ENCODE data around the gene DUSP14.
"Not testable (repeated sequence)": the region's sequence is repeated elsewhere in the genome, so short reads cannot be mapped to it uniquely, and the experiment has no call there.

The DUSP14 gene

DNA sequence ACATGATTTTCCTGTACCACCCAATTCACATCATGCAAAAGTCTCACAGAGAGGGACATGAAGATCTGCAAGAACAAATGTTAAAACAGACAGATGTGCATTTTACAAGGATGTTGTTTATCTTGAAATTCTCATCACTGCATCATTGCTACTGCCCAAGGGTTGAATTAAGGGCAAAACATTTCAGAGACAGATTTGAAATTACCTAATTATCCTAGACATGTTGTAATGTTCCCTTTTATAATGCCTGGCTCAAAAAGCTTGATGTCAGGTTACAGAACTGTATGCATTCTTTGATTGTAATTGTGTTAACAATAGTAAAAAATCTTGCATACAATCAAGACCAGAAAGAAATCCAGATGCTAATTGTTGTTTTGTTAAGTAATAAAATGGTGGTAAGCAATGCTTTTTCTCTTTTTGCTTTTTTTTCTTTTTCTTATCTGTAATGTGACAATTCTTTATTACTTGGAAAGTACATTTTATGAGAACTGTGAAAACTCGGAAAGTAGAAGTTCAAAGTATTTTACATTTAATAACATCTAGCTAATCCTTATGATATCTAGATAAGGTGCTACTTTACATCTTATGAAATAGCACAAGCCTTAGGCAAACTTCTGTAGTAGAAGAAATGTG lies 3.6 kb upstream of the DUSP14 start:
- DNase-seq (ENCODE audit: low read depth) = no peak

DNA sequence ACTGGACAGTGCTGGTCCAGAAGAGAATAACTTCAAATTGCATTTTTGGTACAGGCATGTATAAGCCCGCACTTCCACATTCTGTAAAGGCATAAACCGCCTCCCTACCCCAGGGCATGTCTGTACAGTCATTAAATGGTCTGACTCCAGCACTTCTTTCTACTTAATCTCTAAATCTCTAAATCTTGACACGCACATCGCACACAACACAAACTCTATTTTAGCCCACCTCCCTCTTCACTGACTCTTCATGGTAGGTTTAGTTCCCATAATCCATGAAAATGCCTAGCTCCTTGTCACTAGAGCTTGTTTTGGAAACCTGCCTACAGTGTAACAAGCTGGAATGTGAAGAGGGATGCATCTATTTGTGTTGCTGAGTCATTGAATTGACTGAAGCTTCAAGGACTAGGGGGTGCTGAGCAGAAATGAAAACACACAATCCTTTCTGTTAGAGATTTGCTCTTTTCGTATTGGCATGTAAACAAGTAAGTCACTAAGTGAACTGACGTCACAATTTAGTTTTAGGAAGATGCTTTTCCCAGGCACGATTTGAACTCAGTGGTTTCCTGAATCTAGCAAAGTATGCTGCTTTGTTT lies 1.6 kb upstream of the DUSP14 start:
- no peak for DNase-seq (ENCODE audit: low read depth)

DNA sequence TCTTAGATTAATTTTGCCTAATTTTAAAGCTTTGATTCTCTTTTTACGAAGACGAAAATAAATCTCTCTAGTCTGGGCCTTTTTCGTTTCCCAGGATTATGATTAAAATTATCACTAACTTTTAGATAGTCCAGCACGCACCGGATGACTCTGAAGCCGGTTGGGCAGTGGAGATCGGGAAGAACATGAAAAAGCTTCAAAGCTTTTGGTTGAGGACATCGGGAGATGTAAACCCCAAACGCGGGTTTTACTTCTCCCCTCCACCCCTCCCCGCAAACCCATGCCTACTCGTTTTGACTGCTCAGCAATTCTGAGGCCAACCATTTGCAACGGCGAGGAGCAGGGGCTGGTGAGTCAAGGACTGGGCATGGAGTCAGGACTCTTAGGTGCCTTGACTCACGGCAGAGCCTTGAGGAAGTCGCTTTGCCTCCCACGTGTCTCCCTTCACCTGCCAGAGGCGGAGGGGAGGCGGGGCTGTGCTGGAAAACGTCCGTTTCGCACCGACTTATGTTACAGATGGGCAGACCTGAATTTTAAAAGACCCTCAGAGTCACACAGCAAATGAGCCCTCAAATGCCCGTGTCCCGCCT lies 989 bp upstream of the DUSP14 start:
- peak; percentile 31 for DNase-seq (ENCODE audit: low read depth)

DNA sequence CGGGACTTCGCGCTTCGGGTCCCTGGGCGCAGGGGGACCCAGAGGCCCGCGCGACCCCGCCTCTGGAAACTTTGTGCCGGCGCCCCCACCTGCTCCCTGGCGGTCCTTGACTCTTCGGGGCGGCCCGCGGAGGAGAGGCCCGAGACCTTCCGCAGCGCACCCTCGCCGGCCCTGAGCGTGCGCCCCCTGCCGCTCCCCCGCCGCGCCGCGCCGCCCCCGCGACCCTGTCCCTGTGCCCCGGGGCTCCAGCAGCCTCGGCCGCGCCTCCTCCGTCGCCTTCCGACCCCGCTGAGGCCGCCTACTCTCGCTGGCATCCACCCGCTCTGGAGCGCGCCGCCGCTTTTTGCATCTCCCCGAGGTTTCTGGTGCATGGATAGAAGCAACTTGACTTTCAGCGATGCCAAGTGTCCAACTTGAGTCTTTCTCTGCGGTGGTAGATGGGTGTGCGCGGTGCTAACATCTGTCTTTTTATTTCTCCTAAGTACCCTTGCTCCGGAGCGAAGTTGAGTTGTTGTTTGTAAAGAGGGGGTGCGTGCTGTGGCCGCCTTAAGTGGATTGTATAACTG lies 414 bp downstream of the DUSP14 start:
- DNase-seq (ENCODE audit: low read depth) = peak; percentile 60

DNA sequence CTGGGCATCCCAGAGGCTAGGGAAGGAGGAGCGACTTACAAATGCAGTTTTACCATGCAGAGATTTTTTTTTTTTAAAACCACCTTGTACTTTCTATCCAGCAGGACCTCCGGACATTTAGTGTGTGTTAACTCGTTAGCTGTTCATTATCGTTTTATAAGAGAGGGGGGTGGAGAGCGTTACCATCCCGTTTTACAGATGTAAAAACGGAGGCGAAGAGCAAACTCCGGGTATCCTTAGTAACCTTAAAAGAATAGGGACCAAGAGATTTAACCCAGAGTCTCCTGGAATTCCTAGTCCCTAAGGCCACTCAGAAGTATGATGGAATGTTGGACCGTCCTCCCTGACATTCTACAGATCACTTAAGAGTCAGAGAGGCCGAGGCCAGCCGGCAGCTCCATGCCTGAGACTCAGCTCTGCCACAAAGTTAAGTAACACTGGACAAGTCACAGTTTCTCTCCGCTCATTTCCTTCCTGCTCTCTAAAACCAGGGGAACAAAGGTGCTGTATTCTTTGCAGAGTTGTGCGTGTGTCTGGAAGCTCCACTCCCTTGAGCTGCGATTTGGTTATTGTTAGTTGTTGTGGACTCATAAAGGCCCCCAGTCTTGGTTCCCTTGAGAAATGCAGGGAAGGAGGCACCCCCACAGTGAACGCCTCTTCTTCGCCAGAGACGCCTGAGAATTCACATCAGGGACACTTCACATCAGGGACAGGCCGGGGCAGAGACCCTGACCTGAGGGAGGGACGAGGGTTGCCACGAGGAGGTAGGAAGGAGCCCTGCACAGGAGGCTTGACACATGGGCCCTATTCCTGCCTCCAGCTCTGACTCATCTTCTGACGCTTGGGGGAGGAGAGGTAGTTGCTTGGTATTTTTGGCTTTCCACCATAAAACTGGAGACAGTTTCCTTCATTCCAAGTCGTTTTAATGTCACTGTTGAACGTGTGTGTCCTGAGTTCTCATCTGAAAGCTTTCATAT lies 1.2 kb downstream of the DUSP14 start:
- DNase-seq (ENCODE audit: low read depth) = no peak

DNA sequence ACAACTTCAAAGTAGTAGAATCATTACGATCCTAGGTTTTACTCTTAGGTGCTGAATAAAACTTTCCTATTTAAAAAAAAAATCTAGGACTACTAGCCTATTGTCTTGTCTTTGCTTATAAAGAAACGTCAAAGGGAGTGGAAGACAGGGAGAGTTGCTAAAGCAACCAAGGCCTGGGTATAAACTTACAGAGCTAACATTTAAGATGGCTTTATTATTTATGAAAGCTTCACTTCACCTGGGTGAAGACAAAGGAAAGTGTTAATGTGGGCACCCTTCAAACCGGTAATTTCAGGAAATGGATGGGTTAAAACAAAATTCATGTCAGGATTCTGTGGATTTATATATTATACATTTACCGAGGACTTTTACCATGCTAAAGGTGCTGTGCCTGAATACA lies 2.5 kb downstream of the DUSP14 start:
- no peak for DNase-seq (ENCODE audit: low read depth)

DNA sequence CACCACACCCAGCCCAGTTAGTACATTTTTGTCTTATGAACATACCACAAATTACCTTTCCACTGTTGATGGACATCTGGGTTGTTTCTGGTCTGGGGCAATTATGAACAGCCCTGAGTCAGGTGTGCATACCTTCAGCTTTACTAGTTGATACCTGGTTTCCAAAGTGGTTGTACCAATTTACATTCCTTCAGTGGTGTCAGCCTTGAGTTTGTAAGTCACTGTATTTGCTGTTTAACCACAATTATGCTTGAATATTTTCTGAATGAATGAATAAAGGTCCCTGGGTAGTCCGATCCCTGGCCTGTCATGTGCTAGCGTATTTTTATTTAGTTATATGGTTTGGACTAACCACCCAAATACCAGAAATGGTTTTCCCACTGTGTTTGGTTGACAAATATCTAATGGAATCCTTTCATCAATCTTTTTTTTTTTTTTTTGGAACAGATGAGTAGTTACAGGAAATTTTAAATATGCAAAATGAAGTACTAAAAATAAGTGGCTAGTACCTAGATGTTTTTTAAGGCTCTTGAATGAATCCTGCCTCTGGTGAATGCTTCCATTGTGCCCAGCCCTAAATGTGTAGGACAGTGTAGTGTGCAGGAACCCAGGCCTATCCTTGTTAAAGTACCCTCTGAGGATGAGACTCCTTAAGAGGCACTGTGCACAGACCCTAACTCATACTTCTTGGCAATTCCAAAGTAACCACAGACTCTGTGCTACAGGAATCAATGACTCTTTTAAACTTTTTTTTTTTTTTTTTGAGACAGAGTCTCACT lies 3.7 kb downstream of the DUSP14 start:
- no peak for DNase-seq (ENCODE audit: low read depth)

DNA sequence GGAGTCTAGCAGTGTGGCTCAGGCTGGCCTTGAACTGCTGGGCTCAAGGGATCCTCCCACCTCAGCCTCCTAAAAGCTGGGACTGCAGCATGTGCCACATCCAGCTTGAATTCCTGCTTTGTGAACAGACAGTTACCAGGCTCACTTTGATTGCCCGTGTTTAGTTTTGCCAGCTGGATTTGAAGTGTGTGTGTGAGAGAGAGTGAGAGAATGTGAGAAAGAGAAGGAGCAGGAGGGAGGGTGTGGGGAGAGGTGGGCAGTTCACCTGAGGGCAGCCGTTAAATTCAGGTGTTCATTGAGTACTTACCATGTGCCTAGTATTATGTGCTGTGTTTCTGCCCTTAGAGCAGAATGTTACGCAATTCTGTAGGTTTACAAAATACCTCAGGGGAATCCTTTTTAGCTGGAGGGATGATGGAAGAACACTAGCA lies 4.7 kb downstream of the DUSP14 start:
- DNase-seq (ENCODE audit: low read depth) = no peak

DNA sequence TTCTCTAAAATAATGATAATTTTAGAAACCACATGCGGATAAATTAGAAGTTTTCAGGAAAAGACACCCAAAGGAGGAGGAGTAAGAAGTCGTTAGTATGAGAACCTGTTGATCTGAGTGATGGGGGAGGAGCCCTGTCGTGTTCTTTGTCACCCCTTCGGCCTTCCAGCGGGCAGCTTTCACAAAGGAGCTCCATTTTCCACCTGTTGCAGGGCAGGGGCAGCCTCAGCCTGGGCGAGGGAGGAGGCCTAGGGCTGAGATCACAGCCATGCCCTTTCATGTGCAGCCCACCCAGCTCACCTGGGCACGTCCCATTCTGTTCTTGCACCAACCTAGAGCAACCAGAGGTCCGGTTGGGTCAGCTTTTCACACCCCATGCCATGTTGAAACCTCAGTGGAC lies 5.3 kb downstream of the DUSP14 start:
- DNase-seq (ENCODE audit: low read depth) = no peak

DNA sequence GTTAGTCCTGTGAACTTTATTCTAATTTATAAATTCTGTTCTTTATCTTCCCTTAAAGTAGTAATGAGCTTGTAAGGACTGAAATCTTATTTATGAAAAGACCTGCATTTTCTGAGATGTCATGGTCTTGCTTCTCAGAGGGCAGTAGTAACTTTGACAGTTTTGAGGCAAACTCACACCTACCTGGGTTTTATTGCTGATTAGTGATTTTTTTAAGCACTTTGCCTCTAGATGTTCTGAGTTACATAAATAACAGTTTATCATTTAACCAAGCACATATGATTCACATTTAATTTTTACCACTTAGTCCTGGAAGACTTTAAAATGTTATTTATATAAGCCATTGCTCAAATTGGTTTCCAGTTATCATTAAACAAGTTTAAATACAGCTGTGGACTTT lies 10.7 kb downstream of the DUSP14 start:
- DNase-seq (ENCODE audit: low read depth) = no peak

DNA sequence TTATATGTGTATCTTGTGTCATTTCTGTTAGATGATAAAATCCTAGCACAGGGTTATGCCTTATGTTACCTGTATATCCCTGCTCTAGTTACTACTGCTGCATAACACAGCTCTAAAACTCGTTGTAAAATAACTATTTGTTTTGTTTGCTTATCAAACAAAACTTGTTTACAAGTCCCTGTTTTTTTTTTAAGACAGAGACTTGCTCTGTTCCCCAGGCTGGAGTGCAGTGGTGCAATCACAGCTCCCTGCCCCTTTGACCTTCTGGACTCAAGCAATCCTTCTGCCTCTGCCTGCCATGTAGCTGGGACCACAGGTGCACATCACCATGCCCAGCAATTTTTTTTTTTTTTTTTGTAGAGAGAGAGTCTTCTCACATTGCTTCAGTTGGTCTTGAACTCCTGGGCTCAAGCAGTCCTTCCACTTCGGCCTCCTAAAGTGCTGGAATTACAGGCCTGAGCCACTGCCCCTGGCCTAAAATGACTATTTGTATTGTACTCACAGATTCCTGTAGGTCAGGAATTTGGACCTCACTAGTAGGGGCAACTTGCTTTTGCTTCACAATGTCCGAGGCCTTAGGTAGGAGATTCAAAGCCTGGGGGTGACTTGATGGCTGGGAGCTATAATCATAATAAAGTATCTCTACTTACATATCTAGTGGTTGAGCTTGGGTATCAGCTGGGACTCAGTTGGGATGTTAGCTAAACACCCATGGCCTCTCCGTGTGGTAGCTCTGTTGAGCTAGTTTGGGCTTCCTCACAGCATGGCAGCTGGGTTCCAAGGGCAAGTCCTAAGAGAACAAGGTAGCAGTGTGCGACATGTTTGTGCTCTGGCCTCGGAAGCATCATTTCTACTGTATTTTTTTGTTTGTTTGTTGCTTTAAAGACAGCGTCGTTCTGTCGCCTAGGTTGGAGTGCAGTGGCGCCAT lies 12.6 kb downstream of the DUSP14 start:
- DNase-seq (ENCODE audit: low read depth) = no peak

DNA sequence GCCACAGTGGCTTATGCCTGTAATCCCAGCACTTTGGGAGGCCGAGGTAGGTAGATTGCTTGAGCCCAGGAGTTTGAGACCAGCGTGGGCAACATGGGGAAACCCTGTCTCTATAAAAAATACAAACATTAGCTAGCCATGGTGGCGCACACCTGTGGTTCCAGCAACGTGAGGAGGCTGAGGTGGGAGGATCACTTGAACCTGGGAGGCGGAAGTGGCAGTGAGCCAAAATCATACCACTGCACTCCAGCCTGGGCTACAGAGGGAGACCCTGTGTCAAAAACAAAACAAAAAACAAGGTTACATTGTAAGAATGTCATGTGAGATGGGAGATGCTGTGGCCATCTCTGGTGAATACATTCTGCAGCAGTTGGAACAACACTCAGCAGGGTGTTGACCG lies 13.5 kb downstream of the DUSP14 start:
- no peak for DNase-seq (ENCODE audit: low read depth)

DNA sequence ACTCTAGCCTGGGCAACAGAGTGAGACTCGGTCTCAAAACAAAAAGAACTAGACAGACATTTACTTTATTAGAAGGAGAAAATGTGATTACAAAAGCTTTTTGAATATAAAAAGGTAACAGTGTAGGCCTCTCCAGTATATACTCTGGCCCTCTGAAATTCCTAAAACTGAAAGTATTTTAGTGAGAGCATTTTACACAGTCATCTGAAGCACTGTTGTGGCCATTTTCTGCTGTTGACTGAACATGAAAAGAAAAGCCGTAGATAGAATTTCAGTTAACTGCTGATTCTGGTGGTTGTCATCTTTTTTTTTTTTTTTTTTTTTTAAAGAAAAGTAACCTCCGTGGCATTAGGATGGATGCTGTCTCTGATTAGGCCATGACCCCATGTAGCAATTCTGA lies 15.6 kb downstream of the DUSP14 start:
- no peak for DNase-seq (ENCODE audit: low read depth)

DNA sequence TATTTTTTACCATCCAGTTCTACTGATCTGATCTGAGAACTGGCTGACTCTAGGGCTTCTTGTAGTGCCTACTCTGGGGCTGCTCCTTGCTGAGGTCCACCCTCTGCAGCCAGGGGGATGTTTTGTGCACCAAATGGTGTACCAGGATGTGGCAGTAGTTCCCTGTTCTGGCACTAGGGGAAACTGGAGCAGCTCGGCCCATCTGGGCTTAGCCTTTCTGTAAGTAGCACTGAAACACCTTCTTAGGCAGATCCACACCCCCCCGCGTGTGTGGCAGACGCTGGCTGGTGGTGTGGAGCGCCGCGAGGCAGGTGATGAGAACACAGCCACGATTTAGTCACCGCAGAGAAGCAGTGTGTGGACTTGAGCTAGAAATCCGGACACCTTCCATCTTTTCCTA lies 17.0 kb downstream of the DUSP14 start:
- no peak for DNase-seq (ENCODE audit: low read depth)

DNA sequence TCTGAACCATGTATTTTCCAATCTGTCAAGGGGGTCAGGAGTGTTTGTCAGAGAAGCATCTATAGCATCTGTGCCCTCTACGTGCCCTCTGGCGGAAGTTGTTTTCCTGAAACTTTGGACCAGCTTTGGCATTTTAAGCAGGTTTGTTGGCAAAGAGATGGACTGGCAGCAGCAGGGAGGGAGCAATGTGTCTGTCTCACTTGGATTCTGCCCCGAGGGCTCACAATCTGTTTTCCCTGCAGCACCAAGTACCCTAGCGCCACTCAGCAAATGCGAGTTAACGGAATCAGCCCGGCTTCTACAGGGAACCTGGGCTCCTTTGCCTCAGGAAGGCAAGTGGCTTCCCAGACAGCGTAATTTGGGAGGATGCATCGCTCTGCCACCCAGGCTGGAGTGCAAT lies 17.4 kb downstream of the DUSP14 start:
- no peak for DNase-seq (ENCODE audit: low read depth)

DNA sequence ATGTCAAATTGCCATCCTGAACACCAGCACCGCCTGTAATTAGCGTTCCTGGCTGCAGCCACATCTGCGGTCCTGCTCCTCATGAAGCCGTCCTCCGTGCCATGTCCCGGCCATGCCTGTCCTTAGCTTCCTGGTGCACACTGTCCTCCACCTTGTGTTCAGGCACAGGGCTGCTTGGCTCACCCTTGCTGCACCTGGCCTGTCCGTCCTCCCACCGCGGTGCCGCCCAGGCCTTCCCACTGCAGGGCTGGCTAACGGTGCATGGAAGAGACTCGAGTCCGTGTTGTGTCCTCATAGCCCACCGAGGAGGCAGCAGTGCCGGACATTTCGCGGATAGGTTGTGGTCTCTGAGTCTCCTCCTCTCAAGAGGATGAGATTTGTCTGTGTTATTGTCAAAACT lies 20.4 kb downstream of the DUSP14 start:
- no peak for DNase-seq (ENCODE audit: low read depth)

DNA sequence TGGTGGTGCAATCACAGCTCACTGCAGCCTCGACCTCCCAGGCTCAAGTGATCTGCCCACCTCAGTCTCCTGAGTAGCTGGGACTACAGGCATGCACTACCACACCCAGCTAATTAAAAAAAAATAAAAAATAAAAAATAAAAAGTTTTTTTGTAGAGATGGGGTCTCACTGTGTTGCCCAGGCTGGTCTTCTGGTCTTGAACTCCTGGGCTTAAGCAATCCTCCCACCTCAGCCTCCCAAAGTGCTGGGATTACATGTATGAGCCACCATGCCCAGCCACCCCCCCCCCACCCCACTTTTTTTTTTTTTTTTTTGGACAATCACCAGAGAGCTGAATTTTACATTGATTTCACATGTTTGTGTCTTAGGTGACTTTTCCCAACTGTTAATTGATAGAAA lies 22.0 kb downstream of the DUSP14 start:
- DNase-seq (ENCODE audit: low read depth) = not testable (repeated sequence)

DNA sequence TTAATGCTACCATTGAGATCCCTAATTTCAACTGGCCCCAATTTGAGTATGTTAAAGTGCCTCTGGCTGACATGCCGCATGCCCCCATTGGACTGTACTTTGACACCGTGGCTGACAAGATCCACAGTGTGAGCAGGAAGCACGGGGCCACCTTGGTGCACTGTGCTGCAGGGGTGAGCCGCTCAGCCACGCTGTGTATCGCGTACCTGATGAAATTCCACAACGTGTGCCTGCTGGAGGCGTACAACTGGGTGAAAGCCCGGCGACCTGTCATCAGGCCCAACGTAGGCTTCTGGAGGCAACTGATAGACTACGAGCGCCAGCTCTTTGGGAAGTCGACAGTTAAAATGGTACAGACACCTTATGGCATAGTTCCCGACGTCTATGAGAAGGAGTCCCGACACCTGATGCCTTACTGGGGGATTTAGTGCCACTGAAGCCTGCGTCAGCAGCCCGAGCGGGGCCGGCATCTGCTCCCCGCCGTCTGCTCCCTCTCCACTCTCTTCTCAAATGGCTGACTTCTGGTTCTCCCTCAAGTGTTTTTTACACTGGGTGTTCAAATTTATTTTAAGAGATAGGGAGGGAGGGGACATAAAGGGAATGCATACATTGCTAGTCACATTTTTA lies 22.9 kb downstream of the DUSP14 start:
- no peak for DNase-seq (ENCODE audit: low read depth)

DNA sequence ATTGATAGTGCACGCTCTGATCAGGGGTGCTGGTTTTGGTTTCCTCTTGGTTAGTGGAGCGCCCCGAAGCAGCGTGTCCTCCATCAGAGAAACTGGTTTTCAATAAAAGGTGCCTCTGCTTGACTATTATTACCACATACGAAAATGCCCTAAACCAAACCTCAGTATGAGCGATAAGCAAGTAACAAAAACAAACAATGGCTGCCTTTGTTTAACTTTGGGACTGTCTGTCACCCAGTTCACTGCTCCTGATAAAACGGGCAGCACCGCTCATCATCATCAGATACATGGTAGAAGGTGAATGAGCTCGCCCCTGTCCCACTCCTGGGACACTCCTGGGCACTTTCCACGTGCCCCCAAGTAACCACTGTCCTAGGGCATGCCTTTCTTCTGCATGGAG lies 24.0 kb downstream of the DUSP14 start:
- DNase-seq (ENCODE audit: low read depth) = no peak

DNA sequence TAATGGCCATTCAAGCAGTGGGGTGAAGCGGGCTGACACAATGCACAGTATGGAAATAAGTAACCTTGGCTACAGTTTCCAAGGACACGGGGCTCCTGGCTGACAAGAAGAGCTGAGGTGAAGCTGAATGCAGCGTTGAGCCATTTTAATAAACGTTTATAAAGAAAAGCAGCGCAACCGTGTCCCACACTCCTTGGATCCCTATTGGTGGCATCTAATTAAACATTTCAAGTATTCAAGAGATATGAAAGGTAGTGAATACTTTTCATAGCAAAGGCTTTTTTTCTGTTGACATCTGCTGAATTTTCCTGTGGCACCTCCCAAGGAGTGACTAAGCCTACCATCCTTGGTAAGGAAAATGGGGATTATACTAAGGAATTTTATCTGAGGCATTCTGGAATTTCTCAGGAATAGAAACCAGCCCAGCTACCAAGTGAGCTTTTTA lies 26.5 kb downstream of the DUSP14 start:
- no peak for DNase-seq (ENCODE audit: low read depth)

Measured in stimulated activated CD8-positive, alpha-beta memory T cell treated with anti-CD3 and anti-CD28 coated beads, Interleukin-4, amount 100 ng/mL, for 24 hours (primary cell).